Activated naive CD8-positive, alpha-beta T cell treated with anti-CD3 and anti-CD28 coated beads for 36 hours (primary cell): ENCODE measurements around the gene ZNF385B. TPM values are rescaled to one million over a fixed set of nuclear protein-coding genes. Genes with fewer than 3 reads are reported as not detected.

Experiments used
- DNase-seq: peaks from one replicate; pipeline ENCODE4 v3.0.0; 2021
- H3K27ac Mint-ChIP-seq: one replicate; pipeline ENCODE4 v1.8.0; 2022; ENCODE audit warnings: mild to moderate bottlenecking, moderate library complexity, mixed read lengths
- H3K27me3 Mint-ChIP-seq: one replicate; pipeline ENCODE4 v1.8.0; 2022; ENCODE audit warnings: mild to moderate bottlenecking, mixed read lengths
- H3K36me3 Mint-ChIP-seq: one replicate; pipeline ENCODE4 v1.8.0; 2021; ENCODE audit warnings: mild to moderate bottlenecking, mixed read lengths
- H3K4me1 Mint-ChIP-seq: one replicate; pipeline ENCODE4 v1.8.0; 2021; ENCODE audit warnings: mixed read lengths
- H3K4me3 Mint-ChIP-seq: one replicate; pipeline ENCODE4 v1.8.0; 2022; ENCODE audit warnings: mild to moderate bottlenecking, moderate library complexity, mixed read lengths
- H3K9me3 Mint-ChIP-seq: one replicate; pipeline ENCODE4 v1.8.0; 2022; ENCODE audit warnings: mixed read lengths
- total RNA-seq, 2 experiments: library from RNA; stranded (reverse); gene quantifications; one replicate each; pipeline ENCODE4 v1.2.3, GENCODE V29; 2021

Gene ZNF385B
- total RNA-seq, 2 experiments from 2014 or later = not detected

DNA sequence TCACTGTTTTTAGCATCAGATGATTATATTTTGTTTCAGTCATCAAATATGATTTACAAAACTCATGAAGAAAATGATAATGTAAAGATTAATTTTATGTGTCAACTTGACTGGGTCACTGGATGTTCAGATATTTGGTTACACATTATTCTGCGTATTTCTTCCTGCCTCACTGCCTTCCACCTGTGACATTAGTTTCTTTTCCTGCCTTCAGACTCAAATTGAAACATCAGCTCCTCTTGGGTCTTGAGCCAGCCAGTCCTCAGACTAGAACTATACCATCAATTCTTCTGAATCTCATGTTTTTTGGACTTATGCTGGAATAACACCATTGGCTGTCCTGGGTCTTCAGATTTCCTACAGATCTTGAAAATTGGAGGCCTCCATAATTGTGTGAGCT is 96.7 kb downstream of the ZNF385B start:
- no peak overlapping the region for H3K4me3 Mint-ChIP-seq
- no peak for DNase-seq
- no peaks in the 10 kb centered on the region for H3K36me3 Mint-ChIP-seq
- H3K27ac Mint-ChIP-seq = no peak overlapping the region
- H3K9me3 Mint-ChIP-seq = peaks cover 3% of the 10 kb centered on the region
- no peaks in the 10 kb centered on the region for H3K4me1 Mint-ChIP-seq
- no peaks in the 10 kb centered on the region for H3K27me3 Mint-ChIP-seq

DNA sequence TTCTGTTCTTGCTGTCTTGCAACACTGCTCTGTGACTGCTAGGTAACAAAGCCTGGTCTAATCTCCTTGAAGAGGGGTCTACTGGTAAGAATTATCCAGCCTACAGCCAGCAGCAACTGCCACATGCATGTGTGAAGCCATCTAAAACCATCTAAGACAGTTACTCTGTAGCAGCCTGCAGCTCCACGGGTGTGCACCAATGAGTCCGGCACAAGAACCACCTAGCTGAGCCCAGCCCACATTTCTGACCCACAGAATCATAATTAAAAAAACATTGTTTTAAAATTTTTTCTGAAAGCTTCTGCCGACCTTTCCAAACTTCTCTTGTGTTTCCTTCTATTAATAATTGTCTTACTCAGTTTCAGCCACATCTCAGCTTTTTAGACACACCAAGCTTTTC is 102.8 kb downstream of the ZNF385B start:
- no peaks in the 10 kb centered on the region for H3K9me3 Mint-ChIP-seq
- no peaks in the 10 kb centered on the region for H3K4me1 Mint-ChIP-seq
- H3K36me3 Mint-ChIP-seq = no peaks in the 10 kb centered on the region
- H3K4me3 Mint-ChIP-seq = no peak overlapping the region
- DNase-seq = no peak
- no peaks in the 10 kb centered on the region for H3K27me3 Mint-ChIP-seq
- no peak overlapping the region for H3K27ac Mint-ChIP-seq

DNA sequence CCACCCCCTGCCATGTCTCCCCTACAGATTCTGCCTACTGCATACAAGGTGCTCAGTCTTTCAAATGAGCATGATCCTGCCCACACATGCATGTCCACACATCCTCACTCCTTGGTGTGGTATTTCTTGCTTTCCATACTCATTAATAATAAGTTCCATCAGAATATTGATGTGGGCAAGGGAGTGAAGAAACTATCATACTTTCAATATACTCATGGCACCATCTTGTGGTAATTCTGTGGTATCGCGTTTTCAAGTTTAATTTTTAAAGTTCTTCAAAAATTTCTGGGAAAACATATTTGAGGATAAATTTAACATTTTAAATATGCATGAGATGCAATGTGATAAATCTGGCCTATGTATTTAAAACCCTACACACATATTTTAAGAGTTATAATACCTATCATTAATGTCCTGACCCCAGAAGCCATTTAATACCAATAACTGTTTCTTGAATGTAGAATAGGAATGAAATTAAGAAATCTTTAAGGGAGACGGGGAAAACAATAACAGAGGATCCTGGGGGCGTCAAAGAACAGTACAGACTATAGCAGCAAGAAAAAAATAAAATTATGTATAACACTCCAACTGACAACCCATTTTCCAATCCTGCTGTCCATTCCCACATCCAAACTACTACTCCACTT is 110.1 kb downstream of the ZNF385B start:
- H3K9me3 Mint-ChIP-seq = no peaks in the 10 kb centered on the region
- DNase-seq = no peak
- no peaks in the 10 kb centered on the region for H3K36me3 Mint-ChIP-seq
- H3K4me3 Mint-ChIP-seq = no peak overlapping the region
- H3K4me1 Mint-ChIP-seq = no peaks in the 10 kb centered on the region
- H3K27me3 Mint-ChIP-seq = no peaks in the 10 kb centered on the region
- no peak overlapping the region for H3K27ac Mint-ChIP-seq

DNA sequence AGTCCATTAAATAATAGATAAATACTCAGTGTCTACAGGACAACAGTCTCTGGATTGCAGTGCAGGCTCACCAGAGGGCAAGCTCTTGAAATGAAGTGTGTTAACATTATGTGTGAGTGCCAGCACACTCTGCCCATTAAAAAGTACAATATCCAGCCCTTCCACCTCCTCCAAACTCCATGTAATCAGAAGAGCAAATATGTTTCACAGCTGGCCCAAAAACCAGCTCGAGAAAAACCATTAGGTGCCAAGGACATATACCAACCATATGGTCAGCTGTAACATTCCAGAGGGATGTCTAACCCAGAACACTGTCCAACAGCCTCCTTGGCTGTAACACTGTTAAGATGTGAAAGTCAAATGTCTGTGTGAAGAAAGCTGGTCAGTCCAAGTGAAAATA is 112.2 kb downstream of the ZNF385B start:
- no peak overlapping the region for H3K4me3 Mint-ChIP-seq

DNA sequence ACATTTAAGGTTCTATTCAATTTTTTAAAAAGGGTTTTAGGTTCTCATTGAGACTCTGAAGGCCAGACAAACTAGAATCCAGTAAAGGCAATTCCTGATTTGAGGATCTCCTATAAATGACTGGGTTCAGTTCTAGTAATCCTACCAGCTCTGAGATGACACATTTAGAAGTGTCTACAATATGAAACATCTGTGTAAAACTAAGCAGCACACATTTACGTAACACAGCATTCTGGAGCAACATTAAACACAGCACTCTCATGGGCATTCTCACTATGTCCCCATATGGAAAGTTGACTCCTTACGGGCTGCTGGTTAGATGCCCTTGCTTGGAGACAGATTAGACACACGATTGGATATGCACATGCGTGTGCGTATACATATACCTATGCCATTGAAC is 114.4 kb downstream of the ZNF385B start:
- DNase-seq = no peak
- Mint-ChIP-seq H3K4me1 (no peaks in the 10 kb centered on the region), H3K9me3 (no peaks in the 10 kb centered on the region), H3K27me3 (no peaks in the 10 kb centered on the region), H3K27ac (no peak overlapping the region), H3K4me3 (no peak overlapping the region), H3K36me3 (no peaks in the 10 kb centered on the region)

More for the DNA sequence above, 112.2 kb downstream of the ZNF385B start:
- Mint-ChIP-seq H3K9me3 (no peaks in the 10 kb centered on the region), H3K4me1 (no peaks in the 10 kb centered on the region), H3K27me3 (no peaks in the 10 kb centered on the region), H3K27ac (no peak overlapping the region), H3K36me3 (no peaks in the 10 kb centered on the region)
- DNase-seq = no peak

DNA sequence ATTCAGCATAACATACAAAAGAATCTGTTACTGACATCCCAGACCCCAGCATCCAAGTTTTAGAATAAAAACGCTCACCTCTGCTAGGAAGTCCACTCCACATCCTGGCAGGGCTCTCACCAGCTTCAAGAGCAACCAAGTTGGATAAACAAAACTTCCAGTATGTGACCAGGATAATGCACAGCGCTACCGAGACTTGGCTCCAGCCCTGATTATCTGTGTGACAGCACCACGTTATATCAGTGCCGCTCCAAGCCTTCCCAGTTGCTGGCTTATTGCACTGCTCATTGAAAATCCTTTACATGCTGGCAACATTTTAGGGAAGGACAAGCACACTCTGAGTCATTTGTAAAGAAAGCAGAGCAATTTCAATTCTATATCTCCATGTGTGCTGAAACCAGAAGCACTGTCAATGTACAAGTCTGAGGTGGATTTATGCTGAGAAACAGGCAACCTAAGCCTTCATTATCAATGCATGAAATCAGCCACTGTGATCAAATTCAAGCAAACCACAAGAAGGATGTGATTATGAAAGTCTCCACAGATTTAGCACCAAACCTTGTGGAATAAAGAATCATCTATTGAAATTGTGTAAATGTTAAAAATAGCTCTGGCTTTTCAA is 115.7 kb downstream of the ZNF385B start:
- Mint-ChIP-seq H3K4me1 (no peaks in the 10 kb centered on the region), H3K27me3 (peaks cover 3% of the 10 kb centered on the region), H3K9me3 (no peaks in the 10 kb centered on the region), H3K36me3 (no peaks in the 10 kb centered on the region), H3K4me3 (no peak overlapping the region), H3K27ac (no peak overlapping the region)
- DNase-seq = no peak

DNA sequence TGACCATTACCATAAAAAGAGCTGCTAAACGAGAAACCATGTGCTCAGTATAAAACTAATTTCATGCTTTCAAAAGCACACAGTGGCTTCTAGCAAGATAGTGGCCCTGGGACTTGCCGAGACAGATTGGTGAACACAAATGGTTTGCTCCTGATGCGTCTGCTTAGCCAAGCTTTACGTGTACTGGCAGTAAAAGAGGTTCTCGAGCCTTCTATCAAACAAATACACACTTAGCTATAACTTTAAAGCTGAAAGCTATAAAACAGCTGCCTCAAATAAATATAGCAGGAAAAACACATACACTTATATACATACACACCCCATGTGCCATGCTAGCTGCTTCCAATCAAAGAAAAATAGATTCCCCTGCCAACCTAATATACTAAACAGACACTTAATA is 117.0 kb downstream of the ZNF385B start:
- no peaks in the 10 kb centered on the region for H3K4me1 Mint-ChIP-seq

DNA sequence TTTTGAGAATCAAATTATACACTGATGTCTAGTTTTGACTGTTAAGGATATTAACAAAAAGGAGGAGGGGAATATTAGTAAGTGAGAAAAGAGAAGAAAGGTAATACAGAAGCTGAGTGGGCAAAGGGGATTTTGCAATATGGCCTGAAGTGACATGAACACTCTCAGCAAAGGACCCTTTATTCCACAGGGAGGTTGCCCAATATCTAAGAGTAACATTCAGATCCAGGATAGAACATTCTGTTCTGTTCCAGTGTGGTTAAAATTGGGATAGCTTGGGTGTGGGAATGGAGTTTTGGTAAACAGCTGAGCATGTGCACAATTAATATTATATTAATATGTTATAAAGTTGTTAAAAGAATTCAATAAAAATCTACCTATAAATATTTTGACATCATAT is 120.1 kb downstream of the ZNF385B start:
- no peaks in the 10 kb centered on the region for H3K36me3 Mint-ChIP-seq
- no peak overlapping the region for H3K27ac Mint-ChIP-seq
- H3K4me1 Mint-ChIP-seq = no peaks in the 10 kb centered on the region
- H3K27me3 Mint-ChIP-seq = peaks cover 10% of the 10 kb centered on the region
- no peaks in the 10 kb centered on the region for H3K9me3 Mint-ChIP-seq
- H3K4me3 Mint-ChIP-seq = no peak overlapping the region
- DNase-seq = no peak

More for the DNA sequence above, 117.0 kb downstream of the ZNF385B start:
- Mint-ChIP-seq H3K27me3 (peaks cover 10% of the 10 kb centered on the region), H3K9me3 (no peaks in the 10 kb centered on the region), H3K4me3 (no peak overlapping the region), H3K27ac (no peak overlapping the region), H3K36me3 (no peaks in the 10 kb centered on the region)
- DNase-seq = no peak

DNA sequence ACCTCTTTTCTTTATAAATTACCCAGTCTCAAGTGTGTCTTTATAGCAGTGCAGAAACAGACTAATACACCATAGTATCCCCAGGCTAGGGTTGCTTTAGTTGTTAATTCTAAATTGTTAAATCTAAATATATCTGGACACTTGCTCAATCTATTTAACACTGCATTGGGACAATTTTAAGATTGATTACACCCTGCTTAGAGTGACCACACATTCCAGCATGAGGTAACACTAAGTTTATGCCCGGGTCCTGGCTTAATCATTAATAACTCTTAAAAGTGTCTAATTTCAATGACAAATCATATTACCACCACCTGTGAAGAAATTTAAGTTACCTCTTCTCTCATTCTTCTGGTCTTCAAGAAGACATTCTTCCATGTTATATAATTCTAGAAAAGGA is 131.4 kb downstream of the ZNF385B start:
- Mint-ChIP-seq H3K4me1 (no peaks in the 10 kb centered on the region), H3K27ac (no peak overlapping the region), H3K27me3 (peaks cover 11% of the 10 kb centered on the region), H3K9me3 (no peaks in the 10 kb centered on the region), H3K4me3 (no peak overlapping the region), H3K36me3 (no peaks in the 10 kb centered on the region)
- no peak for DNase-seq

DNA sequence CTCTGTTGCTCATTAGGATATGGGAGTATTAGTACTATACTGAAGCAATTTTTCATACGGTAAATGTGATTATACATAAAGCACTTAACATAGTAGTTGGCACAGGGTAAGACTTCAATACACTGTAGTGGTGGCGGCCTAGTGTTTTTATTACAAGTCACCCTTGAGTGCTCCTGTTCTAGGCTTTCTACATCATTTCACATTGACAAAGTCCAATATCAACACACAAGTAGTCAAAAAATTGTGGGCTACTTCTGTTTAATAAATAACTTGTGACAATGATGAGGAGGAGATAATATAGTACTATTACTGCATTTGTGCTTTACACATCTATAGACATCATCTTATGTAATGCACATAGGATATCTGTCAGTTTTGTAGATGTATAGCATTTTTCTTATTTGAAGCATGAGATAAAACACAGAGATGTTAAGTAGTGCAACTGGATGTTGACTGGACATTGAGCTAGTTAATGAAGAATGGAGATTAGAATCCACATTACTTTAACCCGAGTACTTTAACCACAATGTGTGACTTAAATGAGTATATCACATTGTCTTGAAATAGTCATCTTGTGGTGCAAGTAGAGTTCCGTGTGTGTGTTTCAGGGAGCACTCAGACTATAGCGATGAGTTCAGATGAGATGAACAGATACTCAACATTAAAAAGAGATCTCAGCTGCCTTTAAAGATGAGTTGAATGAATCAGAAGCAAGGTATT is 134.8 kb downstream of the ZNF385B start:
- Mint-ChIP-seq H3K4me3 (no peak overlapping the region), H3K27ac (no peak overlapping the region), H3K4me1 (no peaks in the 10 kb centered on the region), H3K9me3 (no peaks in the 10 kb centered on the region), H3K27me3 (peaks cover 9% of the 10 kb centered on the region), H3K36me3 (no peaks in the 10 kb centered on the region)
- DNase-seq = no peak

DNA sequence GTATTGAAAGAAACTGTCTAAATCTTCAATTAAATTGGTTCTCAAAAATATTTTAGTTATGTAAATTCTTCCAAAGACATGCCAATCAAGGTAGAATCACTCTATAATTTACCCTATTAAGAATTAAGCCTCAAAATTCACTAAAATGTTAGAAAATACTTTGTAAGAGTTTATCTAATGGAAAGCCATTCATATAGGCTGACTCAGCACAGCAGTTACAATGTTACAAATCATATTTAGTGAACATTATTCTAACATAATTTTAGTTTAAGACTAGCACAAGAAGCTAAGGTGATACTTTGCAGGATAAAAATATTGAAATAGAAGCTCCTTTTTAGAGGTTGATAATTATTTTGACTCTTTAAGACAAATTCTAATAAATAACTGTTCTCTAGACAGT is 137.0 kb downstream of the ZNF385B start:
- Mint-ChIP-seq H3K36me3 (no peaks in the 10 kb centered on the region), H3K9me3 (no peaks in the 10 kb centered on the region), H3K4me3 (no peak overlapping the region), H3K27me3 (peaks cover under 1% of the 10 kb centered on the region), H3K4me1 (no peaks in the 10 kb centered on the region), H3K27ac (no peak overlapping the region)
- DNase-seq = no peak

DNA sequence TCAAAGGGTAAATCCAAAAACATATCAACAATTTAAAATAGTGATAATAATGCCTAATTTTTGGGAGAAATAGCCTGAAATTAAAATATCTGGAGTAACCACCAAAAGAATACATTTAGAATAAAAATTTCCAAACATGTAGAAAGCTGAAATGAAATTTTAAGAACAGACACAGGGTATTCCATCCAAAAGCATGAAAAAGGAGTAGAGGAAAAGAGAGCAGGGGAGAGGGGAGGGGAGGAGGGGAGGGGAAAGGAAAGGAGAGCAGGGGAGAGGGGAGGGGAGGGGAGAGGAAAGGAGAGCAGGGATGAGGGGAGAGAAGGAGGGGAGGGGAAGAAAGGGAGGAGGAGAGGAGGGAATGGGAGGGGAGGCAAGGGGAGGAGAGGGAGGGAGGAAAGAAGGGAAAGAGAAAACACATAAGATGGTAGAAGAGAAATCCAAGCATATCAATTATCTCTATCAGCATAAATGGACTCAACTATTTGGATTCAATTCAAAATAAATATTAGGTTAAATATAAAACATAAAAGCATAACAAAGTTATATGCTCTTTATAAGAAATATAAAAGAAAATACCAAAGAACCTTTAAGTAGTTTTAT is 141.1 kb downstream of the ZNF385B start:
- Mint-ChIP-seq H3K27ac (no peak overlapping the region), H3K4me1 (no peaks in the 10 kb centered on the region), H3K36me3 (no peaks in the 10 kb centered on the region), H3K4me3 (no peak overlapping the region), H3K9me3 (no peaks in the 10 kb centered on the region), H3K27me3 (no peaks in the 10 kb centered on the region)
- no peak for DNase-seq

DNA sequence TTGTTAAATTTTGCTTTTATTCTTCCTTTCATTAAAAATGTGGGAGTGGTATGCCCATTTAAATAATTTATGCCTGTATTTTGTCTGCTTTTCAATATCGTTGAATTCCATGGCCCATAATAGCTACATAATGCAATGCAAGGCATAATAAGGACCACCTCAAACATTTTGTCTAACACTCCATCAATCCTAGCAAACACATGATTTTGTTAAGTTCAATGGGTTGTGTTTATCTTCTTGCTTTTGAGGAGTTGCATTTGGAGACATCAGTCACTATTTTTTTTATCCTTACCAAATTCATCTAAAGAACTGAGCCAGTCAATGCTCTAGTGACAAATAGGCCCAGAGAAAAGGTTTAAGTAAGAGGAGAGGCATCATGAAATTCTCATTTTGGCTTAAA is 145.5 kb downstream of the ZNF385B start:
- H3K27me3 Mint-ChIP-seq = peaks cover 6% of the 10 kb centered on the region

DNA sequence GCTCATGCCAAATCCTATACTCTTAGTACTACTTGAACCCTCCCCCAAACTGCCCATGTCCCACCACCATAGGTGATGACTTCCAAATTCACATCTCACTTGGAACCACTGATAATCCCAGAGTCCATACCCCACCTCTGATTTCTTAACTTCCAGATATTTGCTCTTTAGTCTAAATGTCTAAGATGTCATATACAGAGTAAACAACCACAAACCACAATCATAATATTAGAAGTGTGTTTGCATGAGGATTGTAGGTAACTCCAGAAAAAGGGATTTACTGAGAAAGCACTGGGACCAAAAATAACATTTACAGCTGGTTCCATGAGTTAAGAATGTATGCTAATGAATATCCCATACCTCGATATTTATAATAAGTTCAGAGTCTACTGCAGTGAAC is 146.2 kb downstream of the ZNF385B start:
- Mint-ChIP-seq H3K36me3 (no peaks in the 10 kb centered on the region), H3K27me3 (peaks cover 6% of the 10 kb centered on the region), H3K9me3 (no peaks in the 10 kb centered on the region), H3K27ac (no peak overlapping the region), H3K4me3 (no peak overlapping the region), H3K4me1 (no peaks in the 10 kb centered on the region)
- DNase-seq = no peak

More for the DNA sequence above, 145.5 kb downstream of the ZNF385B start:
- no peak for DNase-seq
- no peaks in the 10 kb centered on the region for H3K4me1 Mint-ChIP-seq
- no peaks in the 10 kb centered on the region for H3K9me3 Mint-ChIP-seq
- no peak overlapping the region for H3K4me3 Mint-ChIP-seq
- no peak overlapping the region for H3K27ac Mint-ChIP-seq
- H3K36me3 Mint-ChIP-seq = no peaks in the 10 kb centered on the region

DNA sequence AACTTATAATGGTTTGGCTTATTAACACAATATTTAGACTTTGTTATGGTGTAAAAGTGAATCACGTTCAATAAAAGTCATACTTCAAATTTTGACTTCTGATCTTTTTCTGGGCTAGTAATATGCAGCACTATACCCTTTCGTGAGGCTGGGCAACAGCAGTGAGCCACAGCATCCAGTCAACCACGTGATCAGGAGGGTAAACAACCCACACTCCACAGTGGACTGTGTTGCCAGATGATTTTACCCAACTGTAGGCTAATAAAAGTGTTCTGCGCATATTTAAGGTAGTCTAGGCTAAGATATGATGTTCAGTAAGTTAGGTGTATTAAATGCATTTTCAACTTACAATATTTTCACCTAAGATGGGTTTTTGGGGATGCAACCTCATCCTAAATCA is 148.6 kb downstream of the ZNF385B start:
- DNase-seq = no peak
- Mint-ChIP-seq H3K27ac (no peak overlapping the region), H3K9me3 (no peaks in the 10 kb centered on the region), H3K36me3 (no peaks in the 10 kb centered on the region), H3K27me3 (peaks cover 6% of the 10 kb centered on the region), H3K4me3 (no peak overlapping the region), H3K4me1 (no peaks in the 10 kb centered on the region)
